Skeletal muscle satellite cell (primary cell): ENCODE results near the gene NIM1K.

Experiments used
- H3K27me3 ChIP-seq: 2 replicates; pipeline ENCODE4 v1.7.0; 2013; ENCODE audit warnings: low read length; ENCODE audit not compliant: control insufficient read depth, insufficient read depth
- H3K36me3 ChIP-seq: 2 replicates; pipeline ENCODE4 v1.7.0; 2013; ENCODE audit warnings: mild to moderate bottlenecking, control low read depth, low read length; ENCODE audit not compliant: insufficient read depth
- H3K4me1 ChIP-seq: 2 replicates; pipeline ENCODE4 v1.7.0; 2013; ENCODE audit warnings: low read length; ENCODE audit not compliant: control insufficient read depth, insufficient read depth
- H3K4me2 ChIP-seq: 2 replicates; pipeline ENCODE4 v1.7.0; 2013; ENCODE audit warnings: mild to moderate bottlenecking, low read length
- H3K4me3 ChIP-seq: 2 replicates; pipeline ENCODE4 v1.7.0; 2013; ENCODE audit warnings: low read length
- H3K9ac ChIP-seq: 2 replicates; pipeline ENCODE4 v1.7.0; 2013; ENCODE audit warnings: mild to moderate bottlenecking, low read depth, low read length, moderate library complexity
- H3K9me3 ChIP-seq: replicated peaks from 2 replicates; pipeline ENCODE4 v1.7.0; 2013; ENCODE audit warnings: mild to moderate bottlenecking, control low read depth, low read length

Gene NIM1K

DNA sequence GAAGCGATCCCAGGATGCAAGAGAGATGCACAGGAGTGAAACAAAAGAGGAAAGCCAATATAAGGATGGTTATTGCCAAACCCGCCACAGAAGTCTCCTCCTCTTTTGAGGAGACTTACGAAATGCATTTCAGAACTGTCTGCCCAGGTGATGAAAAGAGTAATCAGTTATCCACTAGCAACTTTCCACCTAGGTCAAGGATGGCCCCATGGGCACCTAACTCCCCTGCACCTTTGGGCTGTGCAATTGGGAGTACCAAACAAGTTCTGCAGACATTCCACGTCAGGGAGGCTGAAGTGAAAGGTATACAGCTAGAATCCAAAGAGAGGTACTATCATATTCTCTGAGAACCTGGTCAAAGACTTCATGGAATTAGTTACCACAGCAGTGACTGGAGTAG, 95.5 kb downstream of the NIM1K start:
- Histone ChIP-seq H3K27me3 (no peaks in the 10 kb centered on the region), H3K9ac (no peak overlapping the region), H3K4me3 (no peak overlapping the region), H3K9me3 (no peaks in the 10 kb centered on the region), H3K4me2 (no peak overlapping the region), H3K36me3 (peaks cover 39% of the 10 kb centered on the region), H3K4me1 (no peaks in the 10 kb centered on the region)

- H3K4me3 ChIP-seq: no peak overlapping the region
- H3K4me2 ChIP-seq: no peak overlapping the region
- H3K9ac ChIP-seq: no peak overlapping the region
- peaks cover 46% of the 10 kb centered on the region for H3K36me3 ChIP-seq
- no peaks in the 10 kb centered on the region for H3K4me1 ChIP-seq
- H3K27me3 ChIP-seq: no peaks in the 10 kb centered on the region
- H3K9me3 ChIP-seq: no peaks in the 10 kb centered on the region
Observed at GRCh38 chr5:43288269-43288831, 96.3 kb downstream of the NIM1K start.

- Histone ChIP-seq H3K4me2 (no peak overlapping the region), H3K27me3 (no peaks in the 10 kb centered on the region), H3K4me1 (peaks cover 10% of the 10 kb centered on the region), H3K4me3 (no peak overlapping the region), H3K36me3 (peaks cover 69% of the 10 kb centered on the region), H3K9ac (no peak overlapping the region), H3K9me3 (no peaks in the 10 kb centered on the region)
Observed at GRCh38 chr5:43290726-43291125, 98.7 kb downstream of the NIM1K start.

DNA sequence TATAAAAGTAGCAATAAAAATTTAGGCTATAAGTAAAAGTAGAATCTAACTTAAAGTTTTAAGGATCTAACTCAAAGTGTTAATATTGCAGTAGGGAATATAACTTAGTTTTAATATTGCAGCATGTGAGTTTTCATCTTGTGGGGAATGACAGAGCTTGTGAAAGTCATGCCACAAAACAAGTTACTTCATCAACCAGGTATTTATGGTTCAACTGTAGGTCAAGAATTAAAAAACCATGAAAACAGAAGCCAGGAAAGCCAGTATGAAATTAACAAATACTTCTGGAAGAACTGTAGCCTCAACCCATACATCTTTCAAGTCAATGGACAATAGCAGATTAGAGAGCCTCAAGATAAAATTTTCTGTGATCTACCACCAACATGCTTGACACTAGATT, 102.2 kb downstream of the NIM1K start:
- Histone ChIP-seq H3K9me3 (no peaks in the 10 kb centered on the region), H3K4me2 (no peak overlapping the region), H3K36me3 (peaks cover 74% of the 10 kb centered on the region)

DNA sequence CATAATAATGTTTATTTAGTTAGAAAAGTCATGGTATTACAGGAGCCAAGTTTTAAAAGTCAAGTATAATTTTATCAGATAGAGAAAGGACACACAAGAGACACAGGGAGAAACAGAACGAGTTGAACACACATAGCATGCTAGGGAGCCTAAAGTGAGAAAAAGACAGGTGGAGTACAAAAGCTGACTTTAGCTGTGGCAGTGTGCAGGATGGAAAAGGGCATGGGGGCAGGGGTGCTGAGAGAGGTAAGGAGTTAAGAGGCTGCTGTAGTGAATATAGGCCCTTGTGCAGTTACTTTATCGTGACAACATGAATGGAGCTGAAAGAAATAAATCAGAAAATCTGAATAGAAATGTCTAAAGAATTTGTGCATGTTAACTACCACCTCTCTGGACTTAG, 103.2 kb downstream of the NIM1K start:
- H3K4me1 ChIP-seq: peaks cover 10% of the 10 kb centered on the region
- H3K9ac ChIP-seq: no peak overlapping the region
- no peak overlapping the region for H3K4me2 ChIP-seq
- H3K27me3 ChIP-seq: no peaks in the 10 kb centered on the region
- H3K36me3 ChIP-seq: peaks cover 70% of the 10 kb centered on the region
- H3K4me3 ChIP-seq: no peak overlapping the region
- no peaks in the 10 kb centered on the region for H3K9me3 ChIP-seq

More for the DNA sequence above, 102.2 kb downstream of the NIM1K start:
- Histone ChIP-seq H3K27me3 (no peaks in the 10 kb centered on the region), H3K4me1 (peaks cover 10% of the 10 kb centered on the region), H3K4me3 (no peak overlapping the region), H3K9ac (no peak overlapping the region)

DNA sequence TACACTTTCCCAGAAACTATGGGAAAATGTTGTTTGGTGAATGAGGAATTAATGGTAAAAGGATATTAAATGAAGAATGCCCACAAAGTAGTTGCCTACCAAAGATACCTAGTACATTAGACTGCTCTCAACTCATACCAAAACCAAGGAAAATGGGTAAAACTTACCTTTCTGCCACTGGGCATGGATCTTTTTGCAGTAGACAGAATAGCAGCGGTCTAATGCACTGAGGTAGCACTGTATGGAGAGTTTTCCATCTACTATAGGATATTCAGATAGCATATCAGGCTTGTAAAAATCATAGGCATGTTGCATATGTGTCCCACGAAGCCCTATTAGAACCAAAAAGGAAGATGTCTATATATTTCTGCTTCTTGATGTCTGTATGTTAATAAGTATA, 104.8 kb downstream of the NIM1K start:
- peaks cover 60% of the 10 kb centered on the region for H3K36me3 ChIP-seq
- no peak overlapping the region for H3K4me2 ChIP-seq
- H3K4me1 ChIP-seq: peaks cover 10% of the 10 kb centered on the region
- no peaks in the 10 kb centered on the region for H3K9me3 ChIP-seq
- no peak overlapping the region for H3K4me3 ChIP-seq
- no peak overlapping the region for H3K9ac ChIP-seq
- no peaks in the 10 kb centered on the region for H3K27me3 ChIP-seq

- Histone ChIP-seq H3K27me3 (no peaks in the 10 kb centered on the region), H3K4me3 (no peak overlapping the region), H3K9me3 (no peaks in the 10 kb centered on the region), H3K36me3 (peaks cover 51% of the 10 kb centered on the region), H3K9ac (no peak overlapping the region), H3K4me2 (no peak overlapping the region), H3K4me1 (peaks cover 10% of the 10 kb centered on the region)
Observed at GRCh38 chr5:43298443-43298842, 106.4 kb downstream of the NIM1K start.

- Histone ChIP-seq H3K27me3 (no peaks in the 10 kb centered on the region), H3K4me1 (no peaks in the 10 kb centered on the region), H3K4me3 (no peak overlapping the region), H3K9ac (no peak overlapping the region), H3K4me2 (no peak overlapping the region), H3K36me3 (peaks cover 41% of the 10 kb centered on the region), H3K9me3 (no peaks in the 10 kb centered on the region)
Observed at GRCh38 chr5:43300112-43300511, 108.1 kb downstream of the NIM1K start.

- no peak overlapping the region for H3K4me3 ChIP-seq
- no peaks in the 10 kb centered on the region for H3K4me1 ChIP-seq
- no peaks in the 10 kb centered on the region for H3K27me3 ChIP-seq
- H3K36me3 ChIP-seq: peaks cover 25% of the 10 kb centered on the region
- H3K9me3 ChIP-seq: no peaks in the 10 kb centered on the region
- H3K9ac ChIP-seq: no peak overlapping the region
- H3K4me2 ChIP-seq: no peak overlapping the region
Observed at GRCh38 chr5:43301653-43302091, 109.6 kb downstream of the NIM1K start.

DNA sequence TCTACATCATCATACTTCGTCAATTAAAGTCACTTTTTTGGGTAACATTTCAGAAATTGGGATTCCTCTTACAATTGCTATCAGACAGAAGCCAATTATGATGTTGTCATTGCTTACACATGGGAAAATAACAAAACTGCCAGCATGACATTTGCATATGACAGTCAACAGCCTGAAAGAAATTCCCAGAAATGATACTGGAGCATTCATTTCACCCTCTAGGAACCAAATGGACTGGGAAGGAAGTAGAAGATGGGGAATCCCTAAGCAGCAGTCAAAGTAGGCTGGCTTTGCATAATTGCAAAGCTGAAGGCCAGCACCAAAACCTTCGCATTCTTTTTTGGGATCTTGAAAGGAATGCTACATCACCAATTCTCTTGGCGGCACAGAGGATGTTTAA, 110.5 kb downstream of the NIM1K start:
- Histone ChIP-seq H3K4me3 (no peak overlapping the region), H3K27me3 (no peaks in the 10 kb centered on the region), H3K4me1 (no peaks in the 10 kb centered on the region), H3K9me3 (no peaks in the 10 kb centered on the region), H3K9ac (no peak overlapping the region), H3K4me2 (no peak overlapping the region), H3K36me3 (peaks cover 18% of the 10 kb centered on the region)

- Histone ChIP-seq H3K4me2 (no peak overlapping the region), H3K4me3 (no peak overlapping the region), H3K36me3 (peaks cover 18% of the 10 kb centered on the region), H3K27me3 (no peaks in the 10 kb centered on the region), H3K9ac (no peak overlapping the region), H3K9me3 (no peaks in the 10 kb centered on the region), H3K4me1 (no peaks in the 10 kb centered on the region)
Observed at GRCh38 chr5:43303242-43303641, 111.2 kb downstream of the NIM1K start.

GRCh38 chr5:43304525-43304924, 112.5 kb downstream of the NIM1K start:
- H3K36me3 ChIP-seq: peaks cover 13% of the 10 kb centered on the region
- H3K4me3 ChIP-seq: no peak overlapping the region
- H3K27me3 ChIP-seq: no peaks in the 10 kb centered on the region
- H3K9ac ChIP-seq: no peak overlapping the region
- H3K4me1 ChIP-seq: peaks cover 2% of the 10 kb centered on the region
- H3K4me2 ChIP-seq: no peak overlapping the region
- no peaks in the 10 kb centered on the region for H3K9me3 ChIP-seq
